Stimulated activated CD4-positive, alpha-beta T cell treated with anti-CD3 and anti-CD28 coated beads, Interleukin-1b, Interleukin-23, amount 100 ng/mL, for 24 hours (primary cell): ENCODE data around the gene HARS1.
A peak's percentile ranks its signal among the peaks of the same experiment; 100 is the strongest.
"Not testable (repeated sequence)": the region's sequence is repeated elsewhere in the genome, so short reads cannot be mapped to it uniquely, and the experiment has no call there.

ENCODE experiments used
- DNase-seq, 4 experiments: peaks; one replicate each; pipeline ENCODE4 v3.0.0-alpha.2; 2020; ENCODE audit warnings: low read depth in 4 of 4, low spot score in 1 of 4

Gene HARS1

GRCh38 chr5:140634103-140634502 is 57.1 kb downstream of the HARS1 start:
- no peak for DNase-seq

- DNase-seq: no peak
Measured at GRCh38 chr5:140633501-140633900, 57.7 kb downstream of the HARS1 start.

GRCh38 chr5:140633021-140633471 is 58.1 kb downstream of the HARS1 start, which contains the start of gene CD14:
TSS of gene CD14 (minus strand) at chr5:140633175. CDS start at chr5:140633071, 104 bp downstream.
- no peak for DNase-seq

GRCh38 chr5:140632366-140633020 is 58.7 kb downstream of the HARS1 start:
- DNase-seq: peak in 1 of 4 experiments; percentile 24

- DNase-seq: no peak
Measured at GRCh38 chr5:140631831-140632365, 59.3 kb downstream of the HARS1 start.

GRCh38 chr5:140631036-140631417 is 60.1 kb downstream of the HARS1 start:
- DNase-seq: no peak

- no peak for DNase-seq
Measured at GRCh38 chr5:140630292-140631035, 60.7 kb downstream of the HARS1 start.

GRCh38 chr5:140628711-140629110 is 62.5 kb downstream of the HARS1 start:
- no peak for DNase-seq

- no peak for DNase-seq
Measured at GRCh38 chr5:140627972-140628371, 63.2 kb downstream of the HARS1 start.

GRCh38 chr5:140624886-140625285 is 66.3 kb downstream of the HARS1 start:
- not testable (repeated sequence) for DNase-seq
